GM21390 (cell line): ENCODE measurements around the gene CSNK1D.
"Not testable (repeated sequence)": the region's sequence is repeated elsewhere in the genome, so short reads cannot be mapped to it uniquely, and the experiment has no call there.

Experiments used
- ATAC-seq: cut with Tn5 transposase; IDR thresholded peaks from one replicate; pipeline ENCODE4 v1.9.1; 2021; ENCODE audit not compliant: unreplicated experiment

The CSNK1D gene

GRCh38 chr17:82216301-82217119 is 57.0 kb downstream of the CSNK1D start:
- ATAC-seq = no peak

- no peak for ATAC-seq
These were observed 57.6 kb downstream of the CSNK1D start for GRCh38 chr17:82215972-82216300.

- ATAC-seq = no peak
These were observed 58.2 kb downstream of the CSNK1D start for GRCh38 chr17:82215095-82215971.

DNA sequence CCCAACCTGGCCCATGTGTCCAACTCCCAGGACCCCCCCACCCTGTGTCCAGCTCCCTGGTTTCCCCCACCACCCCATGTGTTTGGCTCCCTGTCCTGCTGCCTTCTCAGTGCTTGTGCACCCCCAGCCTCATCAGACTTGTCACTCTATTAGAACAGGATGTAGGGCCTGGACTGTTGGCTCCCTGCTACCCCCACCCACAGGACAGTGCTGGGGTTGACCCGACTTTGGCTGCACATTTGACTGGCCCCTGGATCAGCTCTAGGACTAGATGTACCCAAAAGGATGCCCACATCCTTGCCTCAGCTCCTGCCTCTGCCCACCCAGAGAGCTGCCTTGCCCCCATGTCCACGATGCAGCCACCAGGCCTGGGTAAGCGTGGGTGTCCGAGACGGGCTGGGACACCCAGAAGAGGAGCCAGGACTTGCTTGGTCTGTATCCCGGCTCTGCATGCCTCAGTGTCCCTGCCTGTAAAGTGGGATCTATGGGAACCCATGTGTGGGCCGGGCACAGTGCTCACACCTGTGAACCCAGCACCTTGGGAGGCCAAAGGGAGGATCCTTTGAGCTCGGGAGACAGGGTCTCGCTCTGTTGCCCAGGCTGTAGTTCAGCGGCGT is 59.4 kb downstream of the CSNK1D start:
- ATAC-seq = no peak

DNA sequence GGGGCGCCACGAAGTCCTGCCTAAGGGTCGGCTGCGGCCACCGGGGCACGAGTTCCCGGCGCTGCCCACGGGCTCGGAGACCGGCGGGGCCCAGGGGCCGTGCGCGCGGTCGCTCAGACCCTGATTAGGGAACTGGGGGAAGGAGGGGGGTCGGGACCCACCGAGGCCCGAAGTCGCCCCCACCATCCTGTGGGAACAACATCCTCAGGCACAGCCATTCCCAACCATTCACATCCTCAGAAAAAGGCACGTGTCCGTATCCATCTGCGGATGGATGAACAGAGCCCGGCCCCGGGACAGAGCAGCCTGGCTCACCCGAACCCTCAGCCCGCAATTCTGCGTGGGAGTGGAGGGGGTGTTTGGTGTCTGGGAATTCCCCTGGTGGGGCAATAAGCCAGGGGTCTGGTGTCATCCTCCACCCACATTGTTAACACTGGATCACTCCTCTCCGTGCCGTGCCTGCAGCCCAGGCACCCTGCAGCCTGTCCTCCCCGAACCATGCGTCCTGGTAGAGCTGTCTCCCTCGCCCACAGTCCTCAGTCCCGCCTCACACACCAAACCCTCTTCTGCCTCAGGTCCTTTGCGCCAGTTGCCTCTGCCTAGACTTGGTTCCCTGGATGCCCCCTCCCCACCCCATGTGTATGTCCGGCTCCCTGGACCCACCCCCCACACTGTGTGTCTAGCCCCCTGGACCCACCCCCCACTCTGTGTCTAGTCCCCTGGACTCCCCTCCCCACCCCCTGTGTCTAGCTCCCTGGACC is 60.1 kb downstream of the CSNK1D start:
- peak; percentile 9 for ATAC-seq

DNA sequence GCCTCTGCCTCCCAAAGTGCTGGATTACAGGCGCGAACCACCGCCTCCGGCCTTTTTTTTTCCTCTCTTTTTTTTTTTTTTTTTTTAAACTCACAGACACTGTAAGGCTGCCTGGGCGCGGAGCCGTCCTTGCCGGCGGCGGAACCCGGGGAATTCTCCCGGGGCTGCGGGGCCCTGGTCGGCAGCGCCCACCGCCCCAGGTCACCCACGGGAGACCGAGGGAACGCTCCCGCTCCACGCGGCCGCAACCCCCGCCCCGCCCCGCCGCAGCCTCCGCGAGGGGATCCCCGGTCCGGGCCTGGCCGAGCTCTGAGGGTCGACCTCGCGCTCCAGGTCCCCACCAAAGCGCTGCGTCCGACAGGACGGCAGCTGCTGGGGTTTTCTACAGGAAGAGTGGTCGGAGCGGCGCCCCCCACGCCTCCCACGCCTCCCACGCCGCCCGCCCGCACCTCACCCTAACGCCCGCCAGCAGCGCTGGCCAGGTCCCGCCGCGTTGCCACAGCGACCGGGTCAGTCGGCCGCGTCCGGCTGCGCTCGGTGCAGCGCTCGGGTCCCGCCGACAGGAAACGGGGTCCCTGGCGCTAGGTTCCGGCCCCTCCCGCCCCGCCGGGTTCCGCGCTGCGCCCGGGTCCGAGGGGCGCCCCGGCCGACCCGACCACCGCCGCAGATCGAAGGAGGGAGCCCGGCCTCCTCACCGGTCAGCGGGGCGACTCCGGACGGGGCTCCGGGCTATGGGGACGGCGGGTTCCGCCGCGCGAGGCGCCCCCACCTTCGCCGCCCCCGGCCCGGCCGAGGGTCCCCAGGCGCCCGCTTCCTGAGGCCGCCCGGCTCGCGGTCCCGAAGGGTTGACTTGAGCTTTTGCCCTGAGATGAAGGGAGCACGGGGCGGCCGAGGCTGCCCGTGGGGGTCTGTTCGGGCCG is 60.9 kb downstream of the CSNK1D start, which contains the start of gene CCDC57:
TSS of gene CCDC57 (minus strand) at position 512 of the 920 bp plus-strand sequence. CDS start 10,898 bp downstream, outside the sequence.
- peak; percentile 56 for ATAC-seq

DNA sequence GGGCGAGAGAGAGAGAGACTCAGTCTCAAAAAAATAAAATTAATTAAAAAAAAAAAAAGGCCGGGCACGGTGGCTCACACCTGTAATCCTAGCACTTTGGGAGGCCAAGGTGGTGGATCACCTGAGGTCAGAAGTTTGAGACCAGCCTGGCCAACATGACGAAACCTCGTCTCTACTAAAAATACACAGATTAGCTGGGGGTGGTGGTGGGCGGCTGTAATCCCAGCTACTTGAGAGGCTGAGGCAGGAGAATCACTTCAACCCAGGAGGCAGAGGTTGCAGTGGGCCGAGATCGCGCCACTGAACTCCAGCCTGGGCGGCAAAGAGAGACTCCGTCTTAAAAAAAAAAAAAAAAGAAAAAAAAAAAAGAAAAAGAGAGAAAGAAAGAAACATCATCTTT is 62.8 kb downstream of the CSNK1D start:
- not testable (repeated sequence) for ATAC-seq

- ATAC-seq = peak; percentile 54
These were observed 67.6 kb downstream of the CSNK1D start for GRCh38 chr17:82205720-82206508.

DNA sequence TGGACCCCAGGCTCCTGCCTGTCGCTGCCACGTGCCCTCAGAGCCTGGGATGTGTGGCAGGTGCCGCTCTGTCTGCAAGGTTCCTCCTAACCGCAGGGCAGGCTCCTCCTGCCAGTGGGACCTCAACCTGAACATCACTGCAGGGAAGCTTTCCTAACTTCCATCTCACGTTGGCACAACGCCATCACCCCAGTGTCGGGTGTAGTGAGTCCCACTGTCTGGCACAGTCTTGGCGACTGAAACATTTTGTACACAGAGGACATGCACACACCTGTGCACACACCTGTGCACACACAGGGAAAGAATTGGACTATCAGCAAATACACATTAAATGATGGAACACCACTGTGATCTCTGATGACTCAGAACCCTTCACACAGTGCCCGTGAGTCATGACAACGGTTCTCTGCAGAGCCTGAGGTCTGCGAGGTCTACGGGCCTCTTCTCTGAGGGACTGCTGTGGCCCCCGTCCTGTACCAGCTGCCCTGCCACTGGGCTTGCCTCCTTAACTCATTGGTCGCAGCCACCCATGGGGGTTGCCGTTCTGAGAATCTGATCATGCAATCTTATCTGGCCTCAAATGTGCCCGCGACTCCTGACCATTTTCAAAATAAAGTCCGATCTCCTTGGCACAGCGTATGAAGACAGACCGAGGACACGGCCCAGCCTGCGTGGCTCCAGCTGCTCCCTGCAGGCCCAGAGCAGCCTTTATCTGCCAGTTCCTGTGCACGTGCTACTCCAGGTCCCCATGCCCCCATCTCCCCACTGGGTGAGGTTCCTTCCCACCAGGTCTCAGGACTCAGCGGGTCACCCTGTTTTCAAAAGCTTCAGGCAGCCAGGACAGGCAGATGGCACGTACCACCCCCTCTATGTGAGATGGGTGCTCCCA is 68.4 kb downstream of the CSNK1D start:
- ATAC-seq = no peak

DNA sequence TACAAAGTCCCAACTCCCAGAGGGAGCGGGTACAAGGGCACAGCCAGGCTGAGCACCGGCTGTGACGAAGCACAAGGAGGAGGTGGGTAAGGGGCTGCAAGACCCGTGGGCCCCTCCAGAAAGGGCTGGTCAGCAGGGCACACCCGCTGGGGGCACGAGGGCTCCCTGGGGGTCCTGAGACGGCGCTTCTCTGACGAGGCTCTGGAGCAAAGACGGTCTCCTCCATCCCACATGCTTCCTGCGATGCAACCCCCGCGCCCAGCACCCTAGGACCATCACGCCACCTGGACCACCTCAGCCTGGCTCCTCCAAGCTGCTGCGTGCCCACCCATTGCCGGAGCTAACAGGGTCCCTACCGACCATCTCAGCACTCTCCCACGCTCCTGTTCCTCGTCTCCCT is 69.6 kb downstream of the CSNK1D start:
- no peak for ATAC-seq

- ATAC-seq = no peak
These were observed 70.5 kb downstream of the CSNK1D start for GRCh38 chr17:82202981-82203380.

DNA sequence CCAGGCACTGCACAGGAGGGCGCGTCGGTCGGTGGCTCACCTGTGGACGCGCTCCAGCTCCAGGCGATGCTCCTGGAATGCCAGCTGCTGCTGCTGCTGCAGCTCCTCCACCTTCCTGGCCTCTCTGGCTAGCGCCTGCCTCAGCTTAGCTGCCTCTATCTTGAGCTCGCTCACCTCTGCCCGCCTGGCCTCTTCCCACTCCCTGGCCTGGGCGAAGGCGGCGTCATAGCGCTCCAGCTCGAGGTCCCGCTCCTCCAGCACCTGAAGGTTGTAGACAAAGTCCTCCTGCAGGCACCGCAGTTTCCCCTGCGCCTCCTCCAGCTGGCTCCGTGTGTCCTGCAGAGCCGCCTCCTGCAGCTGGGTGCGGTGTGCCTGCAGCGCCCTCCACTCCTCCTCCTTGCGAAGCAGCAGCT is 72.0 kb downstream of the CSNK1D start:
- ATAC-seq = no peak

GRCh38 chr17:82200743-82201497 is 72.6 kb downstream of the CSNK1D start:
- no peak for ATAC-seq

DNA sequence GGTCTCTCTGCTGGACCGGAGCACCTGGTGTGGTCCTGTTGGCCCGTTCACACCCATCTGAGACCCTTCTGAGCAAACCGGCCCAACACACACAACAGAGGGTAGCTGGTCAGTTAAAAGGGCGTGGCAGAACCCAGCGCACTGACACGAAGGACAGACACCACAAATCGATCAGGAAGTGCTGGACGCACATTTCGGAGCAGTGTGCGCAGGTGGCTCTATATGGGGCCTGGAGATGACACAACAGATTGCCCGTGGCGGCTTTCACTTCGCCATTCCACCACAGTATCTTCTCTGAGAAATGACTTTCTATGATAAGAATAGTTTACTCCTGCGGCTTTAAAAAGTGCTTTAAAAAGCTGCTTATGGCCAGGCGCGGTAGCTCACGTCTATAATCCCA is 73.4 kb downstream of the CSNK1D start:
- ATAC-seq = no peak

- ATAC-seq = no peak
These were observed 74.0 kb downstream of the CSNK1D start for GRCh38 chr17:82199496-82199895.

DNA sequence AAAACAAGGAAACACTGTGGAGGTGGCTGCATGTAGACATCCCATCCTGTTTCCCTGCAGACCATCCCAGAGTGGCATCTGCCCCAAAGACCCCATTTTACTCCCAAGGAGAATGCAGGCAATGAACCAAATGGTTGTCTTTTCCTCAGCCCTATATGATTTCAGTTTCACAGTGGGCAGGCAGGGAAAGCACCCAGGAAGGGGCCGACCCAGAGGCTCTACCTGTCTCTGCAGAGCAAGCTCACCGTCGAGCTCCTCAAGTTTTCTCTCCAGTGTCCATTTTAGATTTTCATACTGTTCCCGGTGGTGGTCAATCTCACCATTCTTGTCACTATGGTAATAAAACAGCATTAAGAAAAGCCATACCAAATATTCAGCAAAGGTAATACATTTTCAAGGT is 75.4 kb downstream of the CSNK1D start:
- no peak for ATAC-seq
